NCI-H2171 (cell line): ENCODE data around the gene KREMEN1.
"Not testable (repeated sequence)": the region's sequence is repeated elsewhere in the genome, so short reads cannot be mapped to it uniquely, and the experiment has no call there.

ENCODE experiments used
- DNase-seq: peaks from one replicate; lab custom pipeline; 2025; lab: John Stamatoyannopoulos, UW

The KREMEN1 gene

DNA sequence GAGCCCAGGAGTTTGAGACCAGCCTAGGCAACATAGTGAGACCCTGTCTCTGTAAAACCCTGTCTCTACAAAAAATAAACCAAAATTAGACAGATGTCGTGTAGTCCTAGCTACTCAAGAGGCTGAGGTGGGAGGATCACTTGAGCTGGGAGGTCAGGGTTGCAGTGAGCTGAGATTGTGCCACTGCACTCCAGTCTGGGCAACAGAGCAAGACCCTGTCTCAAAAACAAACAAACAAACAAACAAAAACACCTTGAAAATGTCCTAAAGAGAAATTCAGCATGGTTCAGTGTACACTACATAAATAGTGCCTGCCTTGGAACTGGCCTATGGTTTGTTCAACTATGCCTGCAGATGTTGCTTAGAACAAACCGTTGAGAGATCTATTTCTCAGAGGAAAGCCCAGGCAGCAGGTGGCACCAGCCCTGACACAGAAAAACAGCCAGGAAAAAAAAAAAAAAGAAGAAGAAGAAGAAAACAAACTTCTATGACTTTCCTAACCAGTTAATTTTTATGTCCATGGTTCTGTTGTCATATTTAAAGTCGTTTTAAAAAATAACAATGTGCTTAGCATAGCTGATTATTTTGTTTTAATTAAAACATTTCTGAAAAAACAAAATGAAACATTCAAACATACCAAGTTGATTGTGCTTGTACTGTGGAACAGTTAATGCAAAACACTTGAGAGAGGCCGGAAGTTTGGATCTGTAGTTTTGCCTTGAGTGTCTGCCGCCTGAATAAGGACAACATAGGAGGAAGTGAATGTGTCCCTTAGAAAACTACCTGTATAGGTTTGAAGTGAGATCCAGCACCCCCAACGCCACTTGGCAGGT lies 5.4 kb downstream of the KREMEN1 start:
- DNase-seq, result peak; percentile 53

DNA sequence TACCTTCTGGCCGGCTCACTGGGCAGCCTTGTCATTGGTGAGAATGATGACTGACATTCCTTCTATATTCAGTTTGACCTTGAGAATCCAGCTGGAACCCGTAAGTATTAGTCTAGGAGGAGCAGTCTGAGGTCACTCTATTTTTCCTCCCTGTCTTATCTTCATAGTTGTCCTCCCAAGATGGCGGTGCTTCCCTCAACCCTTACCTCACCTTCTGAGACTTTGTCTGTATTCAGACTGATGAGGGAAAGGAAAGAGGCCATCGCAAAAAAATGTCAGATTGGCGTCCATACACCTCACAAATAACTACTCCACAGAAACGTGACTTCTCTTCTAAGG lies 6.0 kb downstream of the KREMEN1 start:
- no peak for DNase-seq

DNA sequence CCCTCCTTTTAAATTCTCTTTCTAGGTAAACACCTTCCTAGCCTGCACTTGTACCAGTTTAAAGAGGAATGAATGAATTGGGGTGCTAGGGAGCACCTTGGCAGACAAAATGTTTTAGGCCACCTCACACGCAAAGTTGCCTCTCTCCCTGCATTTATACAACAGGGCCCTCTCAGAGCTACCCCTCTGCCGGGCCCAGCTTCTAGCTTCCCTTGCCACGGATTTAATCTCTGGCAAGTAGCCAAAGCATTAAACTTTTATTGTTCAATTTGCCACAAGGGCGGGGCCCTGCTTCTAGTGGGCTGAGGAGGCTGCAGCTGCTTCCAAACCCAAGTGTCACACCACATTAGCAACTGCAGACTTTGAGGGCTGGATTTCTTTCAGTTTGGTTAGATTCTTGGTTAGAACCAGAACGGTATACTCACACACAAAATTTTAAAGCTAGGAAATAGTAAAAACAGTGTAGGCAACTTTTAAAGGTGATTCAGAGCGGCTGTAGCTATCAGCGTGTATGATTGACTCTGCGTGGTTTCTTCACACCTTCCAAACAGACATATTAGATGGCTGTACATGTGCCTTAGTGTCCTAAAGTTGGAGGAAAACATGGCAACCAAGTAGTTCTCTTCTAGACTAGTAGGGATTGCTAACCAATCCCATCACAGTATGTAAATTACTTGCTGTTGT lies 6.5 kb downstream of the KREMEN1 start:
- DNase-seq, result peak; percentile 84

DNA sequence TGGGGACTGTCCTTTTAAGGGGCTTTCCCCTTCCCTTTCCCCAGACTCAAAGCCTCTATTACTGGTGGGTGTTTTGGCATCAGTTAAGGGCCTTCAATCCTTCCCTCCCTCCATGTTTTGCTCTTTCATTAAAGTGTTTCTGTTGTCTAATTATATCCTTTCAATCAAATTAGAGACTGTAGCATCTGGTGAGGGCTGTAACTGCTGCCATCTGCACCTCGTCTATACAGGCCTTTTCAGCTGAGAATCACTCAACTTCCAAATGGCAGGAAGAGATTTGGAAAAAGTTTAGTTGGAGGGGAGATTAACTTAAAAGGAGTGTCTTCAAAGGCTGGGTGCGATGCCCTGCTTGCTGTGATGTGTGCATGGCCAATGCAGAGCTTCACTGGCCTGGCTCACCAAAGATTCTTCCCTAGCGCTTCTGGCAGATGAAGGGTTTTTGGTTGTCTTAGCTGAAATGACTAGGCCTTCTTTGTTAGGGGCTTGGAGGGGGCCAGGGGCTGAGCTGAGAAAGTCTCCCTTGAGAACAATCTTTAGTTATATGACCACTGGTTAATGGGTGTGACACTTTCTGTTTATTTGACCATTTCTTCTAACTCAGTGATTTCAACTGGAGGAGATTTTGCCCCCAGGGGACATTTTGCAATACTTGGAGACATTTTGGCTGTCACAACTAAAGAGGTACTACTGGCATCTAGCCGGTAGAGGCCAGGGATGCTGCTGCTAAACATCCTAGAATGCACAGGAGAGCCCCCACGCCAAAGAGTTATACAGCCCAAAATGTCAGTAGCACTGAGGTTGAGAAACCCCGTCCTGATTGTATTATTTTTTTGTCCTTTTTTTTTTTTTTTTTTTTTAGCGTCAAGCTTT lies 7.5 kb downstream of the KREMEN1 start:
- DNase-seq, result peak; percentile 77

DNA sequence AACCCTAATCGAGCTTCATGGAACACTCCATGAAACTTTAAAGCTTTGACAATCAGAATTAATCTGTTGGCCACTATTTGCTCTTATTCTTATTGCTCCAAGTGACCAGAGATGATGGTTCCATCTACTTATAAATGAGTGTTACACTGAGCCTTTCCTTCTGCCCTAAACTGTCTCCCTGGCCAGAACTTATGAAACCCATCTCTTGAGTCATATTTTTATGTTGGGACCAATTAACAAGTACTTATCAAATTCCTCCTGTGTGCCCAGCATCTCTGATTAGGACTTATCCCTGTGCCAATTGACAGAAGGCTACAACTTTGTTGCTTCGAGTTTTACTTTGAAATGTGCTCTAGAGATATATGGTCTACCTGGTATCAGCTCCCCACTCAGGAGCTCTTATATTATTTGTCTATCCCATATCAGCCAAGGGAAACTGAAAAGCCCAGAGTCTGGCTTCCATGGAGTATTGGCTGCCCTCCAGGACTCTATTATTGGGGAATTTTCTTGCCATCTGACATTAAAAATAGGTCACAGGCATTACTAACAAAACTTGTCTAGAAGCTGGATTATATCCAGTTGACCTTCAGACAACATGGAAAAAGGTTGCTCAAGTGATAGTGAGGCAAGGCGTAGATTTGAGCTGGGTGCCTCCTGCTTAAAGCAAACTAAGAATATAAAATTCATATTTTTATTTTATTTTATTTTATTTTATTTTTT lies 8.8 kb downstream of the KREMEN1 start:
- DNase-seq, result no peak

DNA sequence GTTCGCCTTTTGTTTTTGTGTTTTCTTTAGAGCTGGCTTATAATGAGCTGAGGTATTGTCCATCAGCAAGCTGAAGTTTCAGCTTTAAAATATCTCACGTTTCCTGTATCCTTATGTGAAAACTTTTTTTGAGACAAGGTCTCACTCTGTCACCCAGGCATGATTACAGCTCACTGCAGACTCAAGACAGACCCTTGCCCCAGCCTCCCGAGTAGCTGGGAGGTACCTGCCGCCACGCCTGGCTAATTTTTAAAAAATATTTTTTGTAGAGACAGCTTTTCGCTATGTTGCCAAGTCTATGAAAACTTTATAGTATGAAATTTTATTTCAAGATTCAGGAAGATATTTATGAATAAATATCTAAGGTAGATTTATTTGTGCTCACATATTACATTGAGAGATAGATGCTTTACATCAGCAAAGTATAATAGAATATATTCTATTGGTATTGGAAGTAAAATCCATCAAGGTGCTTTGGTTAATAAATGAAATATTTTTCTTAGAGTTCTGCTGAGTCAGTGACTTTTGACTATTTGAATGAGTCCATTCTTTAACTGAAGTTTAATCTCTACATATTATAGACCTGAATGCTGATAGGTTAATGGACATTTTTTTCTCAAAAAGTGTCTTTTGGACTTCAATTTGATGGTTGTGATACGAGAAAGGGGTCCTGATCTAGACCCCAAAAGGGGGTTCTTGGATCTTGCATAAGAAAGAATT lies 10.2 kb downstream of the KREMEN1 start:
- no peak for DNase-seq

DNA sequence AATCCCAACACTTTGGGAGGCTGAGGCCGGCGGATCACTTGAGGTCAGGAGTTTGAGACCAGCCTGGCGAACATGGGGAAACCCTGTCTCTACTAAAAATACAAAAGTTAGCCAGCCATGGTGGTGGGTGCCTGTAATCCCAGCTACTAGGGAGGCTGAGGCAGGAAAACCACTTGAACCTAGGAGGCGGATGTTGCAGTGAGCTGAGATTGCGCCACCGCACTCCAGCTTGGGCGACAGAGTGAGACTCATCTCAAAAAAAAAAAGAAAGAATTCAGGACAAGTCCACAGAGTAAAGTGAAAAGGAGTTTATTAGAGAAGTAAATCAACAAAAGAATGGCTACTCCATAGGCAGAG lies 10.7 kb downstream of the KREMEN1 start:
- DNase-seq, result not testable (repeated sequence)

DNA sequence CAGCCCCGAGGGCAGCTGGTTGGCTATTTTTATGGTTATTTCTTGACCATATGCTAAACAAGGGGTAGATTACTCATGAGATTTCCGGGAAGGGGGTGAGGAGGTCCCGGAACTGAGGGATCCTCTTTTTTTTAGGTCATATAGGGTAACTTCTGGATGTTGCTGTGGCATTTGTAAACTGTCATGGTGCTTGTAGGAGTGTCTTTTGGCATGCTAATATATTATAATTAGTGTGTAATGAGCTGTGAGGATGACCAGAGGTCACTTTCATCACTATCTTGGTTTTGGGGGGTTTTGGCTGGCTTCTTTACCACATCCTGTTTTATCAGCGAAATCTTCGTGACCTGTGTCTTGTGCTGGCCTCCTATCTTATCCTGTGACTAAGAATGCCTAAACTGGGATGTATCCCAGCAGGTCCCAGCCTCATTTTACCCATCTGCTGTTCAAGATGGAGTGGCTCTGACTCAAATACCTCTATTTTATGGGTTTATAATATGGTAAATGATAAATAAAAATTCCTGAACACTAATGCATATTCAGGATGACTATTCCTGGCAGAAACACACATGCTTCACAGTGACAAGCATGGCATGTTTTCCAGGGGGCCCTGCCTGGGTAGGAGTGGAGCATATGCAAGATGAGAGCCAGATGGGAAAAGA lies 11.2 kb downstream of the KREMEN1 start:
- DNase-seq, result no peak

DNA sequence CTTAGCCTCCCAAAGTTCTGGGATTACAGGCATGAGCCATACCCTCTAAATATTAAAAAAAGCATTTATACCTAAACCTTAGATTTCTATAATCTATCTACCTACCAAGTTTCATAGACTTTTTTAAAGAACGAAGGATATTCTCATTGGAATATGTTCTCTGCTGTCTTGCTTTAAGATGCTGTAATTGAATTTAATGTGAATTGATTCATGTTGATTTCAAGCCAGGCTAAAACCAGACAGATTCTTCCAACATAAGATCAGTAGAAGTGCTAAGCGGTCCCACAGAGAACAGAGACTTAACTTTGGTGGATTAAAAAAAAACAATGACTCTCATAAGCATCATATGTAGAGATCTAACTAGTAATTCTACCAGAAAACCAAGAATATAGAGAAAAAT lies 14.2 kb downstream of the KREMEN1 start:
- no peak for DNase-seq

DNA sequence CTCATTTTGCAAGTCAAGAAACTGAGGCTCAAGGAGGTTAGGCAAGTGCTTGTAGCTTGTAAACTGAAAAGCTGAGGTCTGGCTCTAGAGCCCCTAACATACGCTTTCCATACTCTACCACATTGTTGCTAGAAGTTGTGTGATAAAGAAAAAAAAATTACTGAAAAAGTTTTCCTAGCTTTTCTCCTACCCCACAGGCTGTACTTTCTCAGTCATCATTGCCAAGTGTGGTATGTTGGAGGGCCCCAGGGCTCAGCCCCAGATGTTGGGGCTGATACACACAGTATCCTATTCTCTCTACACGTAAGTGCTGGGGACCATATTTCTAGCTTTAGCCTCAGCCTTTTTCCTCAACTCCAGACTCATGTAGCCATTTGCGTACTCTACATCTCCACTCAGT lies 16.0 kb downstream of the KREMEN1 start:
- DNase-seq, result no peak

DNA sequence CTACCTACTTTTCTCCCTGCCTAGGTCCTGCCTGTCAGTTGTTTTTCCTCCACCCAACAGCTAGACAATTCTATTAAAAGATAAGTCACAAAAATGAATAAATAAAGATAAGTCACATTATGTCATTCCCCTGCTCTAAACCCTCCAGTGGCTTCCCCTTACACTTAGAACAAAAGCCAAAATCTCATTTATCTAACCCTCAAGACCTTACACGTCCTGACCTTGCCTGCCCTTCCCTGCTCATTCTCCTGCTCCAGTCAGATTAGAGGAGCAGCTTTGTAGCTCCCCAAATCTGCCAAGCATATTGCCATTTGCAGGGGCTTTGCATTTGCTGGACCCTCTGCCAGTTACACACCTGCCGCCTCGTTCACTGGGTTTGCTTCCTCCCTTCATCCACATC lies 16.7 kb downstream of the KREMEN1 start:
- DNase-seq, result no peak

DNA sequence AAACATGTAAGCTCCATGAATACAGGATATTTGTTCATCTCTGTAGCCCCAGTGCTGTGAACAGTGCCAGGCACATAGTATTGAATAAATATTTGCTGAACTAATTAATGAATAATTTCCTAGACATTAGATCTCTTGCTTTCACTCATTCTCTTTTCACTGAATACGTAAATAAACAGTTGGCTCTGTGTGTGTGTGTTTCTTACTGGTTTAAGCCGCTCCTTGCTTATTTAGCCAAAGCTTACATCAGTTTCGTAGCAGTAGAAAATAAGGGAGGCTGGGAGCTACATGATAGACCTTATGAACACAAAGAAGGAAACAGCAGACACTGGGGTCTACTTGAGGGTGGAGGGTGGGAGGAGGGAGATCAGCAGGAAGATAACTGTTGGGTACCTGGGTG lies 17.2 kb downstream of the KREMEN1 start:
- DNase-seq, result no peak

DNA sequence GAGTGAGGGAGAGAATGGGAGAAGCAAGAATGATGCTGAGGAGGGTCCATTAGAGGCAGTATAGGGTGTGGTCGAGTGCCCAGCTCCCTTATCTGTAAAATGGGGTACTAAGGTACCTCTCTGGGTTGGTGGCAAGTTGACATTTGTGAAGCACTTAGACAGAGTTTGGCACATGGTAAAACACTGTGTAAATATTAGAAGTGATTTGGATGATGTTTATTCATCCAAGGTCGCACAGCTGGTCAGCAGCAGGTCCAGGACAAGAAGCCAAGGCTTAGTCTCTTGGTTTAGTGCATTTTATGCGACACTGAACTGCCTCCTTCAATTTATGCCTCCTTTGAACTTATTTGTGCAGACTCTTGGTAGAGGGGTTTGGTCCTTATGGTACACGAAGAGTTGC lies 19.4 kb downstream of the KREMEN1 start:
- DNase-seq, result no peak

DNA sequence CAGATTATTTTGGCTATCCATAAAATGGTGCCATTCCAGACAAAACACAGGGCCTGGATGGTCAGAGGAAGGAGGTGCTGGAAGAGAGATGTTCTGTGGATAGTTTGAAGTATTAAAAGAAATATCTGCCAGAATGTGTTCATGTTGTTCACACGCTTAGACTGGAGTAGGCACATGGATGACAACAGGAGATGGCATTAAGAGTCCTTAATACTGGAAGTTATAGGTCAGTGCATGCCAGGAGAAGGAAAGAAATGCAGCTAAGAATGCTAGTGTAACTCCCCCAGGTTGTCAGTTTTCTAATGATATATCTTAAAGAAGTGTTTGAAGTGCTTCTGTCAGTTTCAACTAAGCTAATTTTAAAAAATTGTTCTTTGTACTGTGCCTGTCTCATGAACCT lies 20.2 kb downstream of the KREMEN1 start:
- no peak for DNase-seq

DNA sequence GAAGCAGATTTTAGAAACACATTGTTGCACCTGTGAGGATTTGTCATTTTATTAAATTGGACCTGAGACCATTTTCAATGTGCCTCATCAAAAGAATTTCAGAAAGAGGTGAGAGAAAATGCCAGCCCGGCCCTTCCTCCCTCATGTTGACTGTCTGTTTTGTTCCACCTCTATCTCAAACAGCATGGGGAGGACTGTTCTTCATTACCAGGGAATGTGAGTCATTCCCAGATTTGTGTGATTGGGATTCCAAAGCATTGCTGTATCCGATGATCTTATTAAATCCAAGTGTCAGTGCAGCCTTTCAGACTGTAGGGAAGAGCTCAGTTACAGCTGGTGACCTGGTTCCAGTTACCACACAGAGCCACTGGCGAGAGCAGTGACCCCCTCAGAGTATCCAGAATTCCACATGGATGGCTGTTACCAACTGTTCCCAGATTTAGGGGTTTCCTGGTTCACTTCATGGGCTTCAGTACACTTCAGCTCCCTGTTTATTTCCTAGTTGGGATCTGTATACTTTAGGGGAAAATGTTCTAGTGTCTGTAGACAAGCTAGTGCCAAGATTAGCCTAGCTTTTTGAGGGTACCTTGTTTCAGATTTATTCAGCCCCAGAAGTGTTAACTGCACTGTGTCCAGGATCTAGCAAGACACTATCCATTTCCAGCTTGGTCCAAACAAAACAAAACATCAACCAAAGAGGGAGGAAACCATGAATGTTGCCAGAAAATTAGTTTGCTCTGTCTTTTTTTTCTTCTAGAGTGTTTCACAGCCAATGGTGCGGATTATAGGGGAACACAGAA lies 20.9 kb downstream of the KREMEN1 start:
- no peak for DNase-seq

DNA sequence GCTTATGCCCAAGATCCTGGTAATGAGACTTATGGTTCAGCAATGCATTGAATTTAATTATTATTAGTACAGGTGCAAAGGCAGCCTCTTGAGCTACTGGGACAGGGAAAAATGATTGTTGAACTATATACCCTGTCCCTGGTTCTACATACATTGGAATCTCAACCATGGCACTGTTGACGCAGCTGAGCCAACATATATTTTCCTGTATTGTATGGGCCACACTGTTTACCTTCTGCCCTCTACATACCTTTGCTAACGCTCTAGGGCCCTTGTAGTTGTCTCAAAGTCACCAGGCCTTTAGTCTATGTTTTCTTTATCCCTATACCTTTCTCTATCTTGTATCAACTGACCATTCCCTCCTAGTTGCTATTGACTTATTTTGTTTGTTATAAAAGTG lies 22.6 kb downstream of the KREMEN1 start:
- DNase-seq, result no peak

DNA sequence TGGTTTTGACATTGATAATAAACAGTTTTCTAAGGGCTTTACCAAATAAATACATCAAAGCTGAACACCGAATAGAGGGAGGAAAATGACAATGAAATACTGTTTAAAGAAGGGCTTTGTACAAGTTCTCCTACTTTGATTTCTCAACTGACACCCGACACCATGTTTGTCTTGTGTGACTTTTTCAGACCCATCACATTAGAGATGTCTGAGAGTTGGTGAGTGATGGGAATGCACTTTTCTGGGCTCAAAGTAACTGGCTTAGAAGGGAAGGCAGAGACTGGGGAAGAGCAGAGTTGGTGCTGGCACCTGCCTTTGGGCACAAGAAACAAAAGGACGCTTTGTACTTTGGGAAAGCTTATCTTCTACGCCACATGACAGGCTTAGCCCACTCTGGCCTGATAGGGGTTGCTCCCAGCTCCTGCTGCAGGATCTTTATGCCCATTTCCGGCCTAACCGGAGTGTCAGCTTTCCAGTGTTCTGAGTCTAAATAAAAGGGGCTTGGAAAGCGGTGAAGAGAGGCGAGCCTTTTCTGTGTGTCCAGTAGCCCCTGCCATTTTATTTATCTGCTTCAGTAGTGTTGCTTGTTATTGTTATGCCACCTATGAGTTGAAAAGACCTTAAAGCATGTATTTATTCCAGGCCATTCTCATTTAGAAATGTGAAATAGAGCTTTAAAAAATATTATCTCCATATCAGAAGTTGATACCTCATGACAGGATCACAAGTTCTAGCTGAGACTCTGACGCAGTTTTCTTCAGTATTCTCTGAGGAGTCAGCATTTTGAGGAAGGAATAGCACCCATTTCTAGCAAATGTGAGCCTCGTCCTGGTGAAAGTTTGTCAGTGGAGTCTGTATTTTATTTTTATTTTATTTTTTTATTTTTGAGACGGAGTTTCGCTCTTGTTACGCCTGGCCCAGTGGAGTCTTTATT lies 24.2 kb downstream of the KREMEN1 start:
- no peak for DNase-seq

DNA sequence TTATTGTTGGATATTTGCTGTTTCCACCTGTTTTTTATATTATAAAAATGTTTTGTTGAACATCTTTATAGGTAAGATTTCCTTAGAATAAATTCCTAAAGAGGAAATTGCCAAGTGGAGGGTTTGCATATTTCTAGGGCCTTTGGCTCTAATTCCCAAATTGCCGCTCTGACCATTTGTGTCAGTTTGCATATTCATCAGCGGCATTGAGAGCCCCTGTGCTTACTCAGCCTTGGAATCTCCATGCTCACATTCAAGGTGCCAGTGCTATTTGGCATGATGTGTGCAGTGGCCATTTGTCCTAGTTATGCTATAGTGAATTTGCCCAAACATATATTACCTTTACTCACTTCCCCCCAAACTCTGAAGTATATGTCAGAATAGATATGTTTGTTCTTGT lies 25.5 kb downstream of the KREMEN1 start:
- DNase-seq, result no peak

DNA sequence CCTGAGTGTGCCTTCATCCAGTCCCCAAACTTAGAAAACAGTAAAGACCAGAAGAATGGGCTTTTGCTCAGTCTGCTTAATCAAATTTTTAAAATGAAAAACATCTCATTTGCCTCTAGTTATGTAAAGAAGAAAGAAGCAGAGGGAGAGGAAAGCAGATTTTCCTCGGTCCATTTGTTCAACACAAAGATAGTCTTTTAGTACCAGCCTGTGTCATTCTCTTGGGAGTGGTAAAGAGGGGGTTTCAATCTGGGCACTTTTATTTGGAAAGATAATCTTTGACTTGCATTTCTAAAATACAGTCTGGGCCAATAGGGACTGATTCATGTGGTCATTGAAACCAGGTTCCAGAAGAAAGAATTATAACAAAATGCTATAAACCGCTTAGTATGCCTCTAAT lies 29.5 kb downstream of the KREMEN1 start:
- peak; percentile 37 for DNase-seq
